Astrocyte (in vitro differentiated cells and primary cell): ENCODE data around the gene GGNBP2. TPM values are rescaled to one million over a fixed set of nuclear protein-coding genes. Genes with fewer than 3 reads are reported as not detected.

Experiments
- DNase-seq: peaks from one replicate; pipeline ENCODE4 v3.0.0-alpha.2; 2010; ENCODE audit warnings: low read depth
- FAIRE-seq: peaks from 2 replicates; lab custom pipeline; 2011; peaks lifted over from hg19 to GRCh38; lab: Jason Lieb, UNC
- H2AFZ ChIP-seq: 2 replicates; pipeline ENCODE4 v1.6.0; 2012; ENCODE audit warnings: low read depth, low read length, inconsistent platforms
- H3K27ac ChIP-seq: 2 replicates; pipeline ENCODE4 v1.5.1; 2011; ENCODE audit warnings: low read depth, low read length, inconsistent platforms
- H3K27me3 ChIP-seq: 2 replicates; pipeline ENCODE4 v1.6.0; 2011; ENCODE audit warnings: low read length, inconsistent platforms; ENCODE audit not compliant: insufficient read depth
- H3K36me3 ChIP-seq: 2 replicates; pipeline ENCODE4 v1.5.1; 2011; ENCODE audit warnings: low read length, inconsistent platforms; ENCODE audit not compliant: insufficient read depth
- H3K4me1 ChIP-seq: 2 replicates; pipeline ENCODE4 v1.5.1; 2011; ENCODE audit warnings: low read length, inconsistent platforms; ENCODE audit not compliant: insufficient read depth
- H3K4me2 ChIP-seq: 2 replicates; pipeline ENCODE4 v1.6.0; 2012; ENCODE audit warnings: low read length, inconsistent platforms
- H3K4me3 ChIP-seq: 2 replicates; pipeline ENCODE4 v1.5.1; 2011; ENCODE audit warnings: low read depth, mild to moderate bottlenecking, low read length, inconsistent platforms; ENCODE audit not compliant: insufficient read depth
- H3K79me2 ChIP-seq: 2 replicates; pipeline ENCODE4 v1.6.0; 2012; ENCODE audit warnings: mild to moderate bottlenecking, low read length, inconsistent platforms; ENCODE audit not compliant: insufficient read depth
- H3K9ac ChIP-seq: 2 replicates; pipeline ENCODE4 v1.6.0; 2012; ENCODE audit warnings: mild to moderate bottlenecking, low read length, inconsistent platforms
- H3K9me3 ChIP-seq: 2 replicates; pipeline ENCODE4 v1.5.1; 2012; ENCODE audit warnings: low read depth, mild to moderate bottlenecking, low read length, inconsistent platforms; ENCODE audit not compliant: insufficient read depth
- H4K20me1 ChIP-seq: 2 replicates; pipeline ENCODE4 v1.6.0; 2012; ENCODE audit warnings: low read length, inconsistent platforms; ENCODE audit not compliant: insufficient read depth
- H3K27ac Mint-ChIP-seq: one replicate; pipeline ENCODE4 v1.8.0; 2021; ENCODE audit warnings: mild to moderate bottlenecking, mixed read lengths; ENCODE audit not compliant: unreplicated experiment
- H3K27me3 Mint-ChIP-seq: one replicate; pipeline ENCODE4 v1.8.0; 2021; ENCODE audit warnings: low read depth, mixed read lengths; ENCODE audit not compliant: unreplicated experiment
- H3K36me3 Mint-ChIP-seq: one replicate; pipeline ENCODE4 v1.8.0; 2021; ENCODE audit warnings: low read depth, mixed read lengths; ENCODE audit not compliant: unreplicated experiment
- H3K4me1 Mint-ChIP-seq: one replicate; pipeline ENCODE4 v1.8.0; 2021; ENCODE audit warnings: low read depth, mixed read lengths; ENCODE audit not compliant: unreplicated experiment
- H3K4me3 Mint-ChIP-seq: one replicate; pipeline ENCODE4 v1.8.0; 2021; ENCODE audit warnings: mild to moderate bottlenecking, moderate library complexity, mixed read lengths; ENCODE audit not compliant: unreplicated experiment
- H3K9me3 Mint-ChIP-seq: one replicate; pipeline ENCODE4 v1.8.0; 2021; ENCODE audit warnings: mild to moderate bottlenecking, mixed read lengths; ENCODE audit not compliant: unreplicated experiment
- EZH2 ChIP-seq: IDR thresholded peaks from 2 replicates; pipeline ENCODE4 v1.6.1; 2012; ENCODE audit warnings: mild to moderate bottlenecking, low read length, inconsistent platforms; ENCODE audit not compliant: insufficient read depth
- total RNA-seq: library from RNA; stranded (reverse); gene quantifications from 2 replicates; pipeline ENCODE4 v1.2.1, GENCODE V29; 2021
- TF ChIP-seq, protein P1 (sequence below): IDR thresholded peaks from 2 replicates; pipeline ENCODE4 v1.5.1; 2011; ENCODE audit warnings: low read depth, mild to moderate bottlenecking, inconsistent platforms, low read length, moderate library complexity; ENCODE audit not compliant: insufficient read depth

The GGNBP2 gene
- total RNA-seq, 1 donor from 2014 or later, result 80.8 TPM

DNA sequence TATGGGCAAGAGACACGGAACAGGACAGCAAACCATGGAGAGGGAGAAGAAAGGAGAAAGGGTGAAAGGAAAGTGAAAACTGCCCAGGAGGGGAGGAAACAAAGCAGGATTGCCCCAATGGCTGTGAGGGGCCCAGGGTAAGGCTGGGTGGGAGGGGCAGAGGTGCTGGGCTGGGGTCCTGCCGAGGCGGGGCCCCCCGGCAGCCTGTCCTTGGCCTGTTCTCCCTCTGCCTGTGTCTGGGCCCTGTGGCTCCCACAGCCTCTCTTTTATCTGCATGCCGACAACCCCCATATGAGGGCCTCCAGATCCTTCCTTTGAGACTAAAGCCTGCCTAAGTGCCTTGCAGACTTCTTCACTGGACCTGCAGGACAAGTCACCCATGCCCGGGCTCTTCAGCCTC is 42.8 kb upstream of the GGNBP2 start:
- no peak overlapping the region for H3K9ac ChIP-seq
- no peak overlapping the region for H3K27ac ChIP-seq
- peak overlapping the region; percentile 50 for H3K4me3 Mint-ChIP-seq
- H3K36me3 Mint-ChIP-seq, result peaks cover 24% of the 10 kb centered on the region
- no peaks in the 10 kb centered on the region for H3K79me2 ChIP-seq
- no peak for FAIRE-seq
- no peaks in the 10 kb centered on the region for H3K27me3 ChIP-seq
- no peak overlapping the region for H3K4me2 ChIP-seq
- H3K36me3 ChIP-seq, result peaks cover 25% of the 10 kb centered on the region
- no peaks in the 10 kb centered on the region for H3K4me1 ChIP-seq
- no peaks in the 10 kb centered on the region for H3K9me3 Mint-ChIP-seq
- no peaks in the 10 kb centered on the region for H4K20me1 ChIP-seq
- TF ChIP-seq EZH2, result no peak
- TF ChIP-seq, protein P1, sequence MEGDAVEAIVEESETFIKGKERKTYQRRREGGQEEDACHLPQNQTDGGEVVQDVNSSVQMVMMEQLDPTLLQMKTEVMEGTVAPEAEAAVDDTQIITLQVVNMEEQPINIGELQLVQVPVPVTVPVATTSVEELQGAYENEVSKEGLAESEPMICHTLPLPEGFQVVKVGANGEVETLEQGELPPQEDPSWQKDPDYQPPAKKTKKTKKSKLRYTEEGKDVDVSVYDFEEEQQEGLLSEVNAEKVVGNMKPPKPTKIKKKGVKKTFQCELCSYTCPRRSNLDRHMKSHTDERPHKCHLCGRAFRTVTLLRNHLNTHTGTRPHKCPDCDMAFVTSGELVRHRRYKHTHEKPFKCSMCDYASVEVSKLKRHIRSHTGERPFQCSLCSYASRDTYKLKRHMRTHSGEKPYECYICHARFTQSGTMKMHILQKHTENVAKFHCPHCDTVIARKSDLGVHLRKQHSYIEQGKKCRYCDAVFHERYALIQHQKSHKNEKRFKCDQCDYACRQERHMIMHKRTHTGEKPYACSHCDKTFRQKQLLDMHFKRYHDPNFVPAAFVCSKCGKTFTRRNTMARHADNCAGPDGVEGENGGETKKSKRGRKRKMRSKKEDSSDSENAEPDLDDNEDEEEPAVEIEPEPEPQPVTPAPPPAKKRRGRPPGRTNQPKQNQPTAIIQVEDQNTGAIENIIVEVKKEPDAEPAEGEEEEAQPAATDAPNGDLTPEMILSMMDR, result no peak
- no peaks in the 10 kb centered on the region for H3K9me3 ChIP-seq
- no peaks in the 10 kb centered on the region for H3K27me3 Mint-ChIP-seq
- no peak overlapping the region for H2AFZ ChIP-seq
- H3K4me3 ChIP-seq, result no peak overlapping the region
- no peaks in the 10 kb centered on the region for H3K4me1 Mint-ChIP-seq
- no peak for DNase-seq
- H3K27ac Mint-ChIP-seq, result no peak overlapping the region

DNA sequence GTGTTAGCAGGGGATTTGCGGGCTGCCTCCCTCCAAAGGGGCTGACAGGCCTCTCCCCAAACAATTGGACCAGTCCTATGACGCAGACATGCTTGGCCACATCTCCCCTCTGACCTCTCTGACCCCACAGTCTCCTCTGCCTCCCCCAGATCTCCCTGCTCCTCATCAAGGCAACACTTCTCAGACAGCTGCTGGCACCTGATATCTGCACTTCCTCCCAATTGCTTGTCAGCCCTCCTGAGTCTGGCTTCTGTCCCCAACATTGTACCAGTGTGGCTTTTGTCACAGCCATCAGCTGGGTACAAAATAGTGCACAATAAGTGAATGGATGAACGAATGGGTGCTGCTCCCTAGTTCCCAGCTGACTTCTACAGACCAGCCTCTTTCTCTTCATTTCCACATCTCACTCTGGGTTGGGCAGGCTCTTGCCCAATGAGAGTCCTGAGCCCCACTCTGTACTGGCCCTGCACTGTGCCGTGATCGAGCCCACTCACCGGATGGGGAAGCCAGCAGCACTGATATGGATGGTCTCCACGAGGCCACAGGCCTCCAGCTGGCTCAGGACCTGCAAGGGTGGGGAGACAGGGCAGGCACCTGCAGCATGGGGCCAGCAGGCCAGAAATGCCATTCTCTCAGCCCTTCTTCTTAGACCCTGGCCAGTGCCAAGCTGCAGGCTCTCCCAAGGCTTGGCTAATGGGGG is 41.1 kb upstream of the GGNBP2 start:
- Mint-ChIP-seq H3K36me3 (peaks cover 34% of the 10 kb centered on the region), H3K27ac (peak overlapping the region; percentile 58), H3K4me3 (no peak overlapping the region), H3K9me3 (no peaks in the 10 kb centered on the region), H3K27me3 (no peaks in the 10 kb centered on the region), H3K4me1 (no peaks in the 10 kb centered on the region)
- FAIRE-seq (no peak), DNase-seq (no peak)
- H3K4me2 ChIP-seq, result no peak overlapping the region
- peaks cover 22% of the 10 kb centered on the region for H3K36me3 ChIP-seq
- H3K4me3 ChIP-seq, result no peak overlapping the region
- TF ChIP-seq, protein P1, result no peak
- no peak for TF ChIP-seq EZH2
- H3K9me3 ChIP-seq, result no peaks in the 10 kb centered on the region
- no peaks in the 10 kb centered on the region for H3K4me1 ChIP-seq
- no peaks in the 10 kb centered on the region for H3K79me2 ChIP-seq
- no peak overlapping the region for H3K9ac ChIP-seq
- no peaks in the 10 kb centered on the region for H4K20me1 ChIP-seq
- H3K27ac ChIP-seq, result no peak overlapping the region
- H3K27me3 ChIP-seq, result no peaks in the 10 kb centered on the region
- H2AFZ ChIP-seq, result no peak overlapping the region

GRCh38 chr17:36504156-36504545 is 40.6 kb upstream of the GGNBP2 start:
- Histone ChIP-seq H3K79me2 (no peaks in the 10 kb centered on the region), H2AFZ (no peak overlapping the region), H4K20me1 (no peaks in the 10 kb centered on the region), H3K36me3 (peaks cover 22% of the 10 kb centered on the region), H3K4me1 (no peaks in the 10 kb centered on the region), H3K27ac (no peak overlapping the region), H3K4me3 (no peak overlapping the region), H3K9me3 (no peaks in the 10 kb centered on the region), H3K9ac (no peak overlapping the region), H3K4me2 (no peak overlapping the region), H3K27me3 (no peaks in the 10 kb centered on the region)
- Mint-ChIP-seq H3K27me3 (no peaks in the 10 kb centered on the region), H3K9me3 (no peaks in the 10 kb centered on the region), H3K36me3 (peaks cover 34% of the 10 kb centered on the region), H3K4me3 (no peak overlapping the region), H3K27ac (no peak overlapping the region), H3K4me1 (no peaks in the 10 kb centered on the region)
- no peak for FAIRE-seq
- no peak for DNase-seq
- TF ChIP-seq, protein P1, result no peak
- TF ChIP-seq EZH2, result no peak
